HG03521 (cell line): ENCODE data around the gene KIF1B.
A peak's percentile ranks its signal among the peaks of the same experiment; 100 is the strongest.
"Not testable (repeated sequence)": the region's sequence is repeated elsewhere in the genome, so short reads cannot be mapped to it uniquely, and the experiment has no call there.

ENCODE experiments used
- ATAC-seq: cut with Tn5 transposase; IDR thresholded peaks from one replicate; pipeline ENCODE4 v1.9.1; 2021; ENCODE audit warnings: mild to moderate bottlenecking, moderate library complexity; ENCODE audit not compliant: unreplicated experiment

The KIF1B gene

GRCh38 chr1:10383630-10384029 is 173.3 kb downstream of the KIF1B start:
- ATAC-seq = no peak

DNA sequence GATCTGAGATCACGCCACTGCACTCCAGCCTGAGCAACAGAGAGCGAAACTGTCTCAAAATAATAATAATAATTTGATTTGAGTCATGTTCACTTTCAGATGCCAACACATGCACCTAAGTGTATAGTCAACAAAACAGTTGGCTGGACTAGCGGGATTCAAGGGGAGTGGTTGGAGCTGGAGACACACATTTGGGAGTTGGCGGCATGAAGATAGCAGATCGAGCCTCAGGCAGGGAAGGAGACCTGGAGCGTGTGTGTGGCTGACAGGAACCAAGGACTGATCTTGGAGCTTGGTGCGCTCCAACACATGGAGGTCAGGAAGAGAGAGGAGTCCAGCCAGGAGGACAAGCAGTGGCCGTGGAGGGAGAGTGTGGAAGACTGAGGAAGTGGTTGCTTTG is 173.8 kb downstream of the KIF1B start:
- no peak for ATAC-seq

DNA sequence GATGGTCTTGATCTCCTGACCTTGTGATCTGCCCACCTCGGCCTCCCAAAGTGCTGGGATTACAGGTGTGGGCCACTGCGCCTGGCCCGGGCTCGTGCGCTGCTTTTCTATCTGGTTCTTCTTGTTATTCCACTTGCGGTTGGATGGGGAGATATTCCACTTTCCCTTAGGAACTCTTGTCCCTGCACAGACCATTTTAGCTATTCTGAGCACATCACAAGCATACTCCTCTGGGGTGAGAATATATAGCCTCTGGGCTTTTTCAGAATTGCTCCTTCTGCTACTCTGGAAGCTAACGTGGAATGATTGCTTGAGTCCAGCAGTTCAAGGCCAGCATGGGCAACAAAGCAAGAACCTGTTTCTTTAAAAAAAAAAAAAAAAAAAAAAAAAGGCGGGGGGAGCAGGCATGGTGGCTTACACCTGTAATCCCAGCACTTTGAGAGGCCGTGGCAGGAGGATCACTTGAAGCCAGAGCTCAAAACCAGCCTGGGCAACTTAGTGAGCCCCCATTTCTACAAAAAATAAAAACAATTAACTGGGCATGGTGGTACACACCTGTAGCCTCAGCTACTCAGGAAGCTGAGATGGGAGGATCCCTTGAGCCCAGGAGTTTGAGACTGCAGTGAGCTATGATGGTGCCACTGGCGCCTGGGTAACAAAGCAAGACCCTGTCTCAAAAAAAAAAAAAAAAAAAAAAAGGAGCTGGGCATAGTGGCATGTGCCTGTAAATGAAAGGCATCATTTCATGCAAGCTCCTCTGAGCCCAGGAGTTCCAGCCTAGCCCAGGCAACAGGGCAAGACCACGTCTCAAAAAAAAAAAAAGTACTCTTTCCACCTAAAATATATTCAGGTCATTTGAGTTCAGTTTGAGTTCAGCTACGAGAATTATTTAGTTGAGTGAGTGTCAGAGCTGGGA is 176.6 kb downstream of the KIF1B start:
- no peak for ATAC-seq

DNA sequence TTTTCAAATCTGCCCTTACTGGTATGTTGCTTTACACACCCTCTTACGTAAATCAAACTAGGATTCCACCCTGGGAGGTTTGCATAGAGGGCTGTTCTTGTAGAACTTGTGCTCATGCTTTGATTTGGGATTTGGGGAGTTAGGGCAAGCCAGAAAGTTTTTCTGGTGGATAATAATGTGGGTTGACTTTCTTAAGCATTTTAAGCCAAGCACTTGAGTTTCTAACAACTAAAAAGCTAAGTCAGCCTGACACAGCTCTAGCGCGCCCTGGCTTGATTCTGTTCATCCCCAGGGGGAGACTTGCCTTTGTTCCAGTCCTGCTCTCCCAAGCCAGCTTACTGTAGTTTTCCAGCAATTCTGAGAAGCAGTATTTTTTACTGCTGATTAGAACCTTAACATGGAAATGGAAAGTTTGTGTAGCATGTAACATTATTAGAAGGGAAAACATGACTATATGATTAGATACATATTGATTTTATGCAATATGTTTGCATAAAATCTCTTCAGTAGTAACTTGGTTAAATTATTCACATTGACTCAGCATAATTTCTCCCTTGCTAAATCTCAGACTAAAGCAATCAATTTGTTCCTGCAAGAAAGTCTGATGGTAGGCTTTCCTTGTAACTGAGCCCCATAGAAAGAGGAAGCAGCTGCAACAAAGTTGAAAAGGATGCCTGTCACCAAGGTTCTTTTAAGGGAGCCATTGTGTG is 177.5 kb downstream of the KIF1B start:
- ATAC-seq = no peak

GRCh38 chr1:10388387-10388715 is 178.0 kb downstream of the KIF1B start:
- no peak for ATAC-seq

GRCh38 chr1:10389271-10389973 is 179.1 kb downstream of the KIF1B start:
- no peak for ATAC-seq

- no peak for ATAC-seq
Observed at GRCh38 chr1:10396870-10397269, 186.5 kb downstream of the KIF1B start.

GRCh38 chr1:10398278-10398733 is 187.9 kb downstream of the KIF1B start:
- ATAC-seq = no peak

DNA sequence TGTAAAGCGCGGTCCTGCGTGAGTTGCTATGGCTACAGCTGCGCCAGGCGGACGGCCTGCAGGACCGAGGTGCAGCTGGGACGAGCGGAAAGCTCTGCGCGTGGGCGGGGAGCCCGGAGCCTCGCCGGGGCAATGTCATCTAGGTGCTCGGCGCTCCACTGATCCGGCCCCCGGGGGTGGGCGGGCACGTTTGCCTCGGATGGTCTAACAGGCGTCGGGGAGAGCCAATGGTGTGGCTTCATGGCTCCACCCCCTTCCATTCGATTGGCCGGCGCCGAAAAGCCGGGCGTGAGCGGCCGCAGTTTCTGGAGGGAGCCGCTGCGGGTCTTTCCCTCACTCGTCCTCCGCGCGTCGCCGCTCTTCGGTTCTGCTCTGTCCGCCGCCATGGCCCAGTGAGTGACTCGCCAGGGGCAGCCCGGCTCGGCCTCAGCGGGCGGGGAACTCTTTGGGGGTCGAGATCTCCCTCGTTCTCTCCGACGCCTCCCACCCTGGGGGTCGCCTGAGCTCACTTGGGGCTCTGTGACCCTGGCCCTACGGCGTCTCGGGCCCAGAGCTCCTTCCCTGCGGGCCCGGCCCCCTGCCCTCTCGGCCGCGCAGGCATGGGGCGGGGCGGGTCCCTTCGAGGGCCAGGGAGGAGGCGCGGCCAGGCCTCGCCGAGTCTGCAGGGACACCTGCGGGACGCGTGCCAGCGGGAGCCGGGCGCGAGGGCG is 188.5 kb downstream of the KIF1B start, which contains the start of gene PGD:
TSS of gene PGD (plus strand) at position 331 of the 710 bp plus-strand sequence. CDS start at position 385, 54 bp downstream.
- peak; percentile 93 for ATAC-seq

DNA sequence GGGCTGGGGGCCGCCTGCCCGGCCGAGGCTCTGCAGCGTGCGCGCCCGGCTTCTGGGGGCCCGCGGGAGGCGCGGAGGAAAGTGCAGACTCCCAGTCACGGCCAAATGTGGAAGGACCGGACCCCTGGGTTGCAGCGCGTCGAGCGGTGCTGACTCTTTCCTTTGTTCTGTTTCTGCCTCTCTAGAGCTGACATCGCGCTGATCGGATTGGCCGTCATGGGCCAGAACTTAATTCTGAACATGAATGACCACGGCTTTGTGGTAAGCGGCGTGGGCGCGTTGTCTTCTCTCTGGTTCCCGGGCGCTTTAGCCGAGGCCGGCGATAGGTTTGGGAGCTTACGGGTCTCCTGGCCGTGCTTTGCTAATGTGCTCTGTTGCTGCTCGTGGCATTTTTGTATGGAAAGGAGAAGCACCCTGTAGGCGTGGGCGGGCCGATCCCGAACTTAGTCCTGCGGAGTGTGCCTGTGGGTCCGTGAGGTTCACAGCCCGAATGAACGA is 189.1 kb downstream of the KIF1B start:
- ATAC-seq = no peak

DNA sequence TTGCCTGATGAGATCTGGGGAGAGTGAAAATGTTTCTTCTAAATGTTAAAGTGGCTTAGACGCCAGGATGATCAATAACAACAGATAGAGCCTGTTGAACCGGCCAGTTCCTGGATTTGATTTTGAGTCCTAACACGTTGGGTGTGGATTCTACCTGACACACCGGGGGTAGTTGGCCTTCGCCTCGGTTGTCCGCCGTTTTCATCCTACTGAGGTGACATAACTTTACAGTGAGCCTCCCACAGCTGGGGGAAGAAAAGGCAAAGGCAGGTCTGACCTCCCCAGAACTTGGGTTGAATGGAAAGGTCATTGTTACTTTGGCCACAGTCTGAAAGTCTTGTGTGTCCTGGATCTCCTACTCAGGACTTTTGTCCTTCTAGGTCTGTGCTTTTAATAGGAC is 189.6 kb downstream of the KIF1B start:
- ATAC-seq = no peak

DNA sequence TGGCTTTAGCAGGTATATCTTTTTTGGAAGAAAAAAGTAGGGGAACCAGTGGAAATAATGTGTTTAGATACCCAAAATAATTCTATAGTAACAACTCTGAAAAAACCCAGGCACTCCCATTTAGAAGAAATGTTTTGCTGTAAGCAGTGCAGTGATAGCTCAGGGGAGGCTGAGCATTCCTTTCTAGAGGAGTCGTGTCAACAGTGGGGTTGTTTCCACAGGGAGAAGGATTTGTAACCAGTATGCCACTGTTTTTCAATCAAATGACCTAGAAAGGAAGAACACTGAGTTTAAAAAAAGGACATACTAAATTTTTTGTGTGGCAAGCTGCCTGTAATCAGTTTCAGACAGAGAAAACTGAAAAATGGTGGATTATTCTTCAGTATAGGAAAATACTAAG is 190.9 kb downstream of the KIF1B start:
- no peak for ATAC-seq

DNA sequence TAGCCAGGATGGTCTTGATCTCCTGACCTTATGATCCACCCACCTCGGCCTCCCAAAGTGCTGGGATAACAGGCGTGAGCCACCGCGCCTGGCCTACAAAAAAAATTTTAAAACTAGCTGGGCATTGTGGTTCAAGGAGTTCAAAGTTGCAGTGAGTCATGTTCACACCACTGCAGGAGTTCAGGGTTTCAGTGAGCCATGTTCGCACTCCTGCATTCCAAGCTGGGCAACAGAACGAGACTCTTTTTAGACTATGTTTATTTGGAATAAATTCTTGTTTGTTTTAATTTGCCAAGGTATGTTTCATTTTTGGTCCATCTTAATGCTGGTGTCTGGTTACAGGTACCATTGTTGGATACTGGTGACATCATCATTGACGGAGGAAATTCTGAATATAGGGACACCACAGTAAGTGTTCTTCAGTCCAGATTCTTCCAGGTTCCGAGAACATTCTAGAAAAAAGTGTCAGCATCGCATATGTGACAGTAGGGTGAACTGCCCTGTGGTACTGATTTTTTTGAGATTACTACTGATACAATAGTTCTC is 192.4 kb downstream of the KIF1B start:
- no peak for ATAC-seq

DNA sequence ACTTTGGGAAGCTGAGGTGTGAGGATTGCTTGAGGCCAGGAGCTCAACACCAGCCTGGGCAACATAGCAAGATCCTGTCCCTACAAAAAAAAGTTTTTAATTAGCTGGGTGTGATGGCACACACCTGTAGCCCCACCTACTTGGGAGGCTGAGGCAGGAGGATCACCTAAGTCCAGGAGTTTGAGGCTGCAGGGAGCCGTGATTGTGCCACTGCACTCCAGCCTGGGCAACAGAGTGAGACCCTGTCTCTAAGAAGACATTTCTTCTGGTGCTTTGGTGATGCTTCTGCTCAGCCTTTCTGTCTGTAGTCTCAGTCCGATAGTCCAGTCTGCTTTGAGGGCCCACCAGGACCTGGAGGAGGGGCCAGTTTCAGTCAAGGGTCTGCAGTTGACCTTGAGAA is 196.8 kb downstream of the KIF1B start:
- ATAC-seq = no peak

DNA sequence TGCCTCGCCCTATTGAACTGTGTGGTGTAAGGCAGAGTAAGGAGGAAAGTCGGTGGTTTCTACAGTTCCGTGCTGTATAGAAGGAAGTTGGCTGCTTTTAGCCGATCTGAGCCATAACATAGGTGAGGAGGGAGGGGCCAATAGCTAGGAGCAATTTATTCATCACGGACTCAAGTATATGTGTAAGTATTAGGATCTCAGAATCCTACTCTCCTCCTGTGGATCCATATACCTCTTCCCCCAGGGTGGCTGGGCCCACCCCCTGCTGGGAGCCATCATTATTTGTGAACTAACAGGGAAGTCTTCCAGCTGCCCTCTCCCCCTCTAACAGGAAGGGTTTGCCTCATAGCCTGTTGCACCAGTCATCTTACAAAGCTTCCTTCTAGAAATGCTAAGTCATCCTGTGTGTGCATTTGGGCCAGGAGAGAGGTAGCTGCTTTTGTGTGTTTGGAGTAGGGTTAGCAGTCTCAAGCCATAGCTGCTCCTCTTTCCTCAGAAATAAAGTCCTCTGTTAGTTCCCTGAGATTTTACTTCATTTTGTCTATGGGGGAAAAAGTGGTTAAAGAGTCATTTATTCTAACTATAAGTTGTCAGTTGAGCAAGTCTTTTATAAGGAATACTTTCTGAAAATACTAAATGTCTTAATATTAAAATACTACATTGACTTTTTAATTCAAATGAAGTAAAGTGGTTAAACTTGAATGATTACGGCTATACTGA is 205.0 kb downstream of the KIF1B start:
- ATAC-seq = no peak

DNA sequence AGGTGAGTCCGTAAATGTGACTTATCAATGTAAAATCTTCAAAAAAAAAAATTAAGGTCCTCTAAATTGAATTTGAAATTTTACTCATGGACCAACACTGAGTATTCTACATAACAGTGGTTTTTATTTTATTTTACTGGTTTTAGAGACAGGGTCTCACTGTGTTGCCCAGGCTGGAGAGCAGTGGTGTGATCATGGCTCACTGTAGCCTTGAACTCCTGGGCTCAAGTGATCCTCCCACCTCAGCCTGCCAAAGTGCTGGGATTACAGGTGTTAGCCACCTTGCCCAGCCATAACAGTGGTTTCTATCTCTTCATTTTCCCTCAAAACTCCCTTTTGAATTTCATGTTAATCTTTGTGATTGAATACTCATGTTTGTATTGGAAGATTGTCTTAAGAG is 205.6 kb downstream of the KIF1B start:
- not testable (repeated sequence) for ATAC-seq

GRCh38 chr1:10418741-10419140 is 208.4 kb downstream of the KIF1B start:
- not testable (repeated sequence) for ATAC-seq

DNA sequence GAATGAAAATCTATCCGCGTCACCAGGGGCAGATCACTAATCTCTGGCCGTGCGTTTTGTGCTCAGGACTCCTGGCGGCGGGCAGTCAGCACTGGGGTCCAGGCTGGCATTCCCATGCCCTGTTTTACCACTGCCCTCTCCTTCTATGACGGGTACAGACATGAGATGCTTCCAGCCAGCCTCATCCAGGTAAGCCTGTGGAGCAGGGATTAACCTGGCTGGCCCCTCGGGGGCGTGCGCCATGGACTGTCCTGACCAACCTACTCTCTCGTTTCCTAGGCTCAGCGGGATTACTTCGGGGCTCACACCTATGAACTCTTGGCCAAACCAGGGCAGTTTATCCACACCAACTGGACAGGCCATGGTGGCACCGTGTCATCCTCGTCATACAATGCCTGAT is 209.0 kb downstream of the KIF1B start:
- ATAC-seq = no peak

DNA sequence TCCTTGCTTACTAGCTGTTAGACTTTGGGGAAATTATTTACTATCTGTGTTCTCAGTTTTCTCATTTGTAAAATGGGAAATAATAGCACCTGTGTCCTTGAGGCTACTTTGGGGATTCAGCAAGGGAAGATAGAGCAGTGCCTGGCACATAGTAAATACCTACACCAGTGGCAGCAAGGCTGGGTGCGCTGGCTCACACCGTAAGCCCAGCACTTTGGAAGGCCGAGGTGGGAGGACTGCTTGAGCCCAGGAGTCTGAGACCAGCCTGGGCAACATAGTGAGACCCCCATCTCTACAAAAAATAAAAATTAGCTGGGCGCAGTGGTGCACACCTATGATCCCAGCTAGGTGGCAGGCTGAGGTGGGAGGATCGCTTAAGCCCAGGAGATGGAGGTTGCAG is 211.3 kb downstream of the KIF1B start:
- no peak for ATAC-seq

GRCh38 chr1:10424034-10424433 is 213.7 kb downstream of the KIF1B start:
- no peak for ATAC-seq
